ENCODE data around the gene SLC35F3.

The SLC35F3 gene

GRCh38 chr1:234090212-234091064 lies 186.0 kb downstream of the SLC35F3 start:
- Histone ChIP-seq H3K14ac (ENCODE audit: low read length) (no peak overlapping the region), H3K79me1 (ENCODE audit: low read depth, low read length) (no peaks in the 10 kb centered on the region), H3K9ac (ENCODE audit: low read depth, low read length, poor library complexity) (no peak overlapping the region), H2BK5ac (ENCODE audit: low read length) (no peak overlapping the region), H3K9me3 (replicated peaks in 1 of 2; ENCODE audit: control insufficient read depth in 2 of 2, insufficient read depth in 1 of 2, low read depth in 1 of 2, low read length in 2 of 2) (peaks cover 0 to 2% of the 10 kb centered on the region in 2 donors), H2BK15ac (ENCODE audit: low read length) (no peak overlapping the region), H3K4me1 (ENCODE audit: control insufficient read depth in 2 of 2, insufficient read depth in 1 of 2, low read depth in 1 of 2, low read length in 2 of 2) (no peaks in the 10 kb centered on the region), H2AK5ac (ENCODE audit: low read depth, low read length) (no peak overlapping the region), H4K91ac (ENCODE audit: low read depth, low read length, poor library complexity) (no peak overlapping the region), H3K4ac (ENCODE audit: low read length) (no peak overlapping the region), H4K8ac (ENCODE audit: low read depth, low read length) (no peak overlapping the region), H3K4me3 (ENCODE audit: low read length in 2 of 2) (no peak overlapping the region), H3K36me3 (replicated peaks in 1 of 2; ENCODE audit: control insufficient read depth in 2 of 2, insufficient read depth in 2 of 2, low read length in 2 of 2) (no peaks in the 10 kb centered on the region), H2BK12ac (ENCODE audit: low read length) (no peak overlapping the region), H3K23ac (ENCODE audit: low read depth, low read length, poor library complexity) (no peak overlapping the region), H3K27me3 (ENCODE audit: control insufficient read depth in 3 of 3, insufficient read depth in 3 of 3, low read depth in 1 of 3, low read length in 3 of 3) (no peaks in the 10 kb centered on the region), H3K4me2 (ENCODE audit: insufficient read depth, low read length, poor library complexity, severe bottlenecking) (no peak overlapping the region), H2AFZ (ENCODE audit: low read length) (no peak overlapping the region), H3K27ac (replicated peaks; ENCODE audit: low read length) (no peak overlapping the region), H3K18ac (ENCODE audit: low read length) (no peak overlapping the region), H2BK120ac (ENCODE audit: low read depth, low read length) (no peak overlapping the region)
- WGBS, 2 donors (ENCODE audit: extremely low coverage in 2 of 2, insufficient read length in 2 of 2, insufficient replicate concordance in 1 of 2): no CpG with 5 or more reads among the region's 8 CpGs
- no peak for DNase-seq (ENCODE audit: low spot score)

- H3K4me1 ChIP-seq (ENCODE audit: control insufficient read depth in 2 of 2, insufficient read depth in 1 of 2, low read depth in 1 of 2, low read length in 2 of 2): no peaks in the 10 kb centered on the region
- peaks cover 0 to 2% of the 10 kb centered on the region in 2 donors for H3K9me3 ChIP-seq (replicated peaks in 1 of 2; ENCODE audit: control insufficient read depth in 2 of 2, insufficient read depth in 1 of 2, low read depth in 1 of 2, low read length in 2 of 2)
- no peak overlapping the region for H3K23ac ChIP-seq (ENCODE audit: low read depth, low read length, poor library complexity)
- H4K8ac ChIP-seq (ENCODE audit: low read depth, low read length): no peak overlapping the region
- H2BK15ac ChIP-seq (ENCODE audit: low read length): no peak overlapping the region
- H2BK120ac ChIP-seq (ENCODE audit: low read depth, low read length): no peak overlapping the region
- H3K36me3 ChIP-seq (replicated peaks in 1 of 2; ENCODE audit: control insufficient read depth in 2 of 2, insufficient read depth in 2 of 2, low read length in 2 of 2): no peaks in the 10 kb centered on the region
- no peak overlapping the region for H3K14ac ChIP-seq (ENCODE audit: low read length)
- no peaks in the 10 kb centered on the region for H3K27me3 ChIP-seq (ENCODE audit: control insufficient read depth in 3 of 3, insufficient read depth in 3 of 3, low read depth in 1 of 3, low read length in 3 of 3)
- no CpG with 5 or more reads among the region's 2 CpGs for WGBS, 2 donors (ENCODE audit: extremely low coverage in 2 of 2, insufficient read length in 2 of 2, insufficient replicate concordance in 1 of 2)
- H2BK5ac ChIP-seq (ENCODE audit: low read length): no peak overlapping the region
- DNase-seq (ENCODE audit: low spot score): no peak
- no peak overlapping the region for H3K18ac ChIP-seq (ENCODE audit: low read length)
- H2BK12ac ChIP-seq (ENCODE audit: low read length): no peak overlapping the region
- H3K4me3 ChIP-seq (ENCODE audit: low read length in 2 of 2): no peak overlapping the region
- H3K4ac ChIP-seq (ENCODE audit: low read length): no peak overlapping the region
- H3K79me1 ChIP-seq (ENCODE audit: low read depth, low read length): no peaks in the 10 kb centered on the region
- no peak overlapping the region for H3K9ac ChIP-seq (ENCODE audit: low read depth, low read length, poor library complexity)
- no peak overlapping the region for H2AK5ac ChIP-seq (ENCODE audit: low read depth, low read length)
- no peak overlapping the region for H2AFZ ChIP-seq (ENCODE audit: low read length)
- no peak overlapping the region for H3K4me2 ChIP-seq (ENCODE audit: insufficient read depth, low read length, poor library complexity, severe bottlenecking)
- no peak overlapping the region for H4K91ac ChIP-seq (ENCODE audit: low read depth, low read length, poor library complexity)
- no peak overlapping the region for H3K27ac ChIP-seq (replicated peaks; ENCODE audit: low read length)
Measured at GRCh38 chr1:234091065-234091401, 186.6 kb downstream of the SLC35F3 start.

GRCh38 chr1:234091876-234092275 lies 187.4 kb downstream of the SLC35F3 start:
- Histone ChIP-seq H2BK5ac (ENCODE audit: low read length) (no peak overlapping the region), H3K9me3 (replicated peaks in 1 of 2; ENCODE audit: control insufficient read depth in 2 of 2, insufficient read depth in 1 of 2, low read depth in 1 of 2, low read length in 2 of 2) (peaks cover 0 to 2% of the 10 kb centered on the region in 2 donors), H2AFZ (ENCODE audit: low read length) (no peak overlapping the region), H3K14ac (ENCODE audit: low read length) (no peak overlapping the region), H3K27me3 (ENCODE audit: control insufficient read depth in 3 of 3, insufficient read depth in 3 of 3, low read depth in 1 of 3, low read length in 3 of 3) (no peaks in the 10 kb centered on the region), H3K27ac (replicated peaks; ENCODE audit: low read length) (no peak overlapping the region), H4K8ac (ENCODE audit: low read depth, low read length) (no peak overlapping the region), H2BK12ac (ENCODE audit: low read length) (no peak overlapping the region), H3K9ac (ENCODE audit: low read depth, low read length, poor library complexity) (no peak overlapping the region), H3K79me1 (ENCODE audit: low read depth, low read length) (no peaks in the 10 kb centered on the region), H3K4me1 (ENCODE audit: control insufficient read depth in 2 of 2, insufficient read depth in 1 of 2, low read depth in 1 of 2, low read length in 2 of 2) (no peaks in the 10 kb centered on the region), H3K4me3 (ENCODE audit: low read length in 2 of 2) (no peak overlapping the region), H3K4ac (ENCODE audit: low read length) (no peak overlapping the region), H2BK120ac (ENCODE audit: low read depth, low read length) (no peak overlapping the region), H2BK15ac (ENCODE audit: low read length) (no peak overlapping the region), H2AK5ac (ENCODE audit: low read depth, low read length) (no peak overlapping the region), H3K4me2 (ENCODE audit: insufficient read depth, low read length, poor library complexity, severe bottlenecking) (no peak overlapping the region), H3K18ac (ENCODE audit: low read length) (no peak overlapping the region), H4K91ac (ENCODE audit: low read depth, low read length, poor library complexity) (no peak overlapping the region), H3K23ac (ENCODE audit: low read depth, low read length, poor library complexity) (no peak overlapping the region), H3K36me3 (replicated peaks in 1 of 2; ENCODE audit: control insufficient read depth in 2 of 2, insufficient read depth in 2 of 2, low read length in 2 of 2) (no peaks in the 10 kb centered on the region)
- no peak for DNase-seq (ENCODE audit: low spot score)
- WGBS, 2 donors (ENCODE audit: extremely low coverage in 2 of 2, insufficient read length in 2 of 2, insufficient replicate concordance in 1 of 2): no CpG with 5 or more reads among the region's 2 CpGs

GRCh38 chr1:234093107-234093506 lies 188.6 kb downstream of the SLC35F3 start:
- Histone ChIP-seq H3K4ac (ENCODE audit: low read length) (no peak overlapping the region), H2BK5ac (ENCODE audit: low read length) (no peak overlapping the region), H2BK120ac (ENCODE audit: low read depth, low read length) (no peak overlapping the region), H3K9me3 (replicated peaks in 1 of 2; ENCODE audit: control insufficient read depth in 2 of 2, insufficient read depth in 1 of 2, low read depth in 1 of 2, low read length in 2 of 2) (peaks cover 0 to 2% of the 10 kb centered on the region in 2 donors), H2AK5ac (ENCODE audit: low read depth, low read length) (no peak overlapping the region), H4K91ac (ENCODE audit: low read depth, low read length, poor library complexity) (no peak overlapping the region), H3K23ac (ENCODE audit: low read depth, low read length, poor library complexity) (no peak overlapping the region), H2BK15ac (ENCODE audit: low read length) (no peak overlapping the region), H3K27me3 (ENCODE audit: control insufficient read depth in 3 of 3, insufficient read depth in 3 of 3, low read depth in 1 of 3, low read length in 3 of 3) (no peaks in the 10 kb centered on the region), H3K27ac (replicated peaks; ENCODE audit: low read length) (no peak overlapping the region), H3K4me3 (ENCODE audit: low read length in 2 of 2) (no peak overlapping the region), H3K4me1 (ENCODE audit: control insufficient read depth in 2 of 2, insufficient read depth in 1 of 2, low read depth in 1 of 2, low read length in 2 of 2) (no peaks in the 10 kb centered on the region), H3K79me1 (ENCODE audit: low read depth, low read length) (no peaks in the 10 kb centered on the region), H2BK12ac (ENCODE audit: low read length) (no peak overlapping the region), H3K9ac (ENCODE audit: low read depth, low read length, poor library complexity) (no peak overlapping the region), H3K4me2 (ENCODE audit: insufficient read depth, low read length, poor library complexity, severe bottlenecking) (no peak overlapping the region), H3K14ac (ENCODE audit: low read length) (no peak overlapping the region), H4K8ac (ENCODE audit: low read depth, low read length) (no peak overlapping the region), H3K36me3 (replicated peaks in 1 of 2; ENCODE audit: control insufficient read depth in 2 of 2, insufficient read depth in 2 of 2, low read length in 2 of 2) (no peaks in the 10 kb centered on the region), H2AFZ (ENCODE audit: low read length) (no peak overlapping the region), H3K18ac (ENCODE audit: low read length) (no peak overlapping the region)
- no peak for DNase-seq (ENCODE audit: low spot score)
- WGBS, 2 donors (ENCODE audit: extremely low coverage in 2 of 2, insufficient read length in 2 of 2, insufficient replicate concordance in 1 of 2): no CpG with 5 or more reads among the region's 1 CpG

Measured in neuronal stem cell (in vitro differentiated cells).